ENCODE data around the gene C10orf67. TPM values are rescaled to one million over a fixed set of nuclear protein-coding genes. Genes with fewer than 3 reads are reported as not detected.

C10orf67 gene
- total RNA-seq, 1 experiment from 2014 or later: 0.45 TPM

GRCh38 chr10:23186697-23187096 lies 157.9 kb downstream of the C10orf67 start:
- Mint-ChIP-seq H3K27me3 (ENCODE audit: unreplicated experiment) (peaks cover 46% of the 10 kb centered on the region), H3K36me3 (ENCODE audit: insufficient read depth, unreplicated experiment) (no peaks in the 10 kb centered on the region), H3K27ac (ENCODE audit: unreplicated experiment) (no peak overlapping the region), H3K4me3 (ENCODE audit: low read depth, unreplicated experiment) (no peak overlapping the region), H3K9me3 (ENCODE audit: low read depth, unreplicated experiment) (no peaks in the 10 kb centered on the region), H3K4me1 (ENCODE audit: low read depth, unreplicated experiment) (no peaks in the 10 kb centered on the region)
- intact Hi-C loops (cut with micrococcal nuclease; ENCODE audit: unreplicated experiment): no loop called here
- DNase-seq: no peak
- CTCF ChIA-PET: interaction anchor here (0.6 kb wide), 1 partner anchor 11 kb away, joined by 3 read pairs; no protein-coding TSS in a partner anchor
- no TSS peak for BruUV-seq (replicated peaks)
- no peak for TF ChIP-seq CTCF (IDR thresholded peaks at IDR 0.05; ENCODE audit: unreplicated experiment)

GRCh38 chr10:23186178-23186577 lies 158.4 kb downstream of the C10orf67 start:
- DNase-seq: no peak
- Mint-ChIP-seq H3K36me3 (ENCODE audit: insufficient read depth, unreplicated experiment) (no peaks in the 10 kb centered on the region), H3K4me1 (ENCODE audit: low read depth, unreplicated experiment) (no peaks in the 10 kb centered on the region), H3K27me3 (ENCODE audit: unreplicated experiment) (peaks cover 49% of the 10 kb centered on the region), H3K27ac (ENCODE audit: unreplicated experiment) (no peak overlapping the region), H3K4me3 (ENCODE audit: low read depth, unreplicated experiment) (no peak overlapping the region), H3K9me3 (ENCODE audit: low read depth, unreplicated experiment) (no peaks in the 10 kb centered on the region)
- no TSS peak for BruUV-seq (replicated peaks)
- intact Hi-C loops (cut with micrococcal nuclease; ENCODE audit: unreplicated experiment): no loop called here
- TF ChIP-seq CTCF (IDR thresholded peaks at IDR 0.05; ENCODE audit: unreplicated experiment): no peak
- CTCF ChIA-PET: no interaction called here

- intact Hi-C loops (cut with micrococcal nuclease; ENCODE audit: unreplicated experiment): no loop called here
- DNase-seq: no peak
- TF ChIP-seq CTCF (IDR thresholded peaks at IDR 0.05; ENCODE audit: unreplicated experiment): no peak
- CTCF ChIA-PET: interaction anchor here (0.6 kb wide), 2 partner anchors 10 to 12 kb away, joined by 3 to 6 read pairs; no protein-coding TSS in a partner anchor
- Mint-ChIP-seq H3K36me3 (ENCODE audit: insufficient read depth, unreplicated experiment) (no peaks in the 10 kb centered on the region), H3K27me3 (ENCODE audit: unreplicated experiment) (peaks cover 85% of the 10 kb centered on the region), H3K4me3 (ENCODE audit: low read depth, unreplicated experiment) (no peak overlapping the region), H3K27ac (ENCODE audit: unreplicated experiment) (no peak overlapping the region), H3K9me3 (ENCODE audit: low read depth, unreplicated experiment) (no peaks in the 10 kb centered on the region), H3K4me1 (ENCODE audit: low read depth, unreplicated experiment) (no peaks in the 10 kb centered on the region)
- BruUV-seq (replicated peaks): no TSS peak
These were observed 169.6 kb downstream of the C10orf67 start for GRCh38 chr10:23174977-23175512.

GRCh38 chr10:23174074-23174976 lies 170.3 kb downstream of the C10orf67 start:
- no peak overlapping the region for H3K4me3 Mint-ChIP-seq (ENCODE audit: low read depth, unreplicated experiment)
- CTCF ChIA-PET: no interaction called here
- no TSS peak for BruUV-seq (replicated peaks)
- no peak for DNase-seq
- no peak for TF ChIP-seq CTCF (IDR thresholded peaks at IDR 0.05; ENCODE audit: unreplicated experiment)
- H3K27me3 Mint-ChIP-seq (ENCODE audit: unreplicated experiment): peaks cover 89% of the 10 kb centered on the region
- intact Hi-C loops (cut with micrococcal nuclease; ENCODE audit: unreplicated experiment): no loop called here
- H3K27ac Mint-ChIP-seq (ENCODE audit: unreplicated experiment): no peak overlapping the region
- no peaks in the 10 kb centered on the region for H3K36me3 Mint-ChIP-seq (ENCODE audit: insufficient read depth, unreplicated experiment)
- no peaks in the 10 kb centered on the region for H3K9me3 Mint-ChIP-seq (ENCODE audit: low read depth, unreplicated experiment)
- H3K4me1 Mint-ChIP-seq (ENCODE audit: low read depth, unreplicated experiment): no peaks in the 10 kb centered on the region

Data from Calu3 (cell line).